Mucosa of descending colon (tissue), 3 donors: ENCODE results near the gene DPP10. TPM values are rescaled to one million over a fixed set of nuclear protein-coding genes. Genes with fewer than 3 reads are reported as not detected.

ENCODE experiments used
- ATAC-seq: fragments of 200-7000 bp; cut with Tn5 transposase; one replicate; pipeline ENCODE4 v1.9.1; 2020; ENCODE audit warnings: mild to moderate bottlenecking, moderate library complexity
- DNase-seq, 3 donors: peaks; one replicate each; pipeline ENCODE4 v3.0.0-alpha.2; 2020
- H3K36me3 ChIP-seq: fragments of 200-600 bp; one replicate; pipeline ENCODE4 v1.8.0; 2021; ENCODE audit warnings: low read depth, mild to moderate bottlenecking
- H3K4me1 ChIP-seq: fragments of 200-600 bp; one replicate; pipeline ENCODE4 v1.8.0; 2021; ENCODE audit warnings: low read depth, mild to moderate bottlenecking
- H3K4me3 ChIP-seq: fragments of 200-600 bp; one replicate; pipeline ENCODE4 v1.8.0; 2021; ENCODE audit warnings: mild to moderate bottlenecking
- H3K9me3 ChIP-seq: fragments of 200-600 bp; one replicate; pipeline ENCODE4 v1.8.0; 2021; ENCODE audit warnings: mild to moderate bottlenecking
- CTCF ChIP-seq: fragments of 200-600 bp; IDR thresholded peaks from one replicate; pipeline ENCODE4 v1.8.0; 2022; ENCODE audit warnings: antibody characterized with exemption, mild to moderate bottlenecking
- intact Hi-C, 2 donors: fragments of 100-400 bp; cut with DNase I in 1 of 2; cut with micrococcal nuclease in 1 of 2; formaldehyde crosslinking; loops; one replicate each; pipeline versions ENCODE4 v1.11.0 to v1.11.1; 2022; cut with DNase I, micrococcal nuclease
- total RNA-seq, 3 donors: library from RNA; stranded (reverse); fragmentation: NEBNext Ultra II Directional in 2 of 3; extraction: Animal tissue kit (Norgen Biotek cat#: 25700) in 2 of 3; gene quantifications; one replicate each; pipeline versions ENCODE4 v1.2.1 to v1.2.4, GENCODE V29; 2021 to 2023
- donor health status: DM: no; HTN: no; CAD: no; lungs with moderate emphysema.
- donor health status: DM: no; HTN: no; CAD: no.
- donor health status: DM: no; HTN: yes; CAD: no.

Gene DPP10
- total RNA-seq, 3 donors from 2014 or later = 6.3 to 12.2 (median 6.9) TPM

- H3K9me3 ChIP-seq = no peaks in the 10 kb centered on the region
- no peak overlapping the region for H3K4me3 ChIP-seq
- DNase-seq = no peak
- H3K4me1 ChIP-seq = no peaks in the 10 kb centered on the region
- intact Hi-C loops = no loop called here
- H3K36me3 ChIP-seq = no peaks in the 10 kb centered on the region
- no peak for ATAC-seq
- no peak for TF ChIP-seq CTCF
Measured at GRCh38 chr2:115624332-115624731, 1181.9 kb downstream of the DPP10 start.

- DNase-seq (no peak), ATAC-seq (no peak)
- no peaks in the 10 kb centered on the region for H3K36me3 ChIP-seq
- peaks cover 8% of the 10 kb centered on the region for H3K9me3 ChIP-seq
- no peak for TF ChIP-seq CTCF
- intact Hi-C loops = no loop called here
- no peaks in the 10 kb centered on the region for H3K4me1 ChIP-seq
- no peak overlapping the region for H3K4me3 ChIP-seq
Measured at GRCh38 chr2:115634578-115634977, 1192.1 kb downstream of the DPP10 start.

GRCh38 chr2:115635430-115635829, 1193.0 kb downstream of the DPP10 start:
- H3K4me1 ChIP-seq = no peaks in the 10 kb centered on the region
- DNase-seq = no peak
- no peaks in the 10 kb centered on the region for H3K36me3 ChIP-seq
- intact Hi-C loops = no loop called here
- no peak for TF ChIP-seq CTCF
- peaks cover 8% of the 10 kb centered on the region for H3K9me3 ChIP-seq
- no peak overlapping the region for H3K4me3 ChIP-seq
- no peak for ATAC-seq

GRCh38 chr2:115649731-115650130, 1207.3 kb downstream of the DPP10 start:
- intact Hi-C loops = no loop called here
- DNase-seq (no peak), ATAC-seq (no peak)
- TF ChIP-seq CTCF = no peak
- H3K4me3 ChIP-seq = no peak overlapping the region
- H3K4me1 ChIP-seq = no peaks in the 10 kb centered on the region
- H3K36me3 ChIP-seq = no peaks in the 10 kb centered on the region
- H3K9me3 ChIP-seq = no peaks in the 10 kb centered on the region

- intact Hi-C loops = no loop called here
- Histone ChIP-seq H3K36me3 (no peaks in the 10 kb centered on the region), H3K9me3 (no peaks in the 10 kb centered on the region), H3K4me3 (no peak overlapping the region), H3K4me1 (no peaks in the 10 kb centered on the region)
- TF ChIP-seq CTCF = no peak
- no peak for DNase-seq
- no peak for ATAC-seq
Measured at GRCh38 chr2:115650827-115651226, 1208.4 kb downstream of the DPP10 start.

- Histone ChIP-seq H3K9me3 (no peaks in the 10 kb centered on the region), H3K4me1 (no peaks in the 10 kb centered on the region), H3K4me3 (no peak overlapping the region), H3K36me3 (no peaks in the 10 kb centered on the region)
- TF ChIP-seq CTCF = no peak
- DNase-seq = no peak
- intact Hi-C loops = no loop called here
- no peak for ATAC-seq
Measured at GRCh38 chr2:115652652-115653051, 1210.2 kb downstream of the DPP10 start.
